ENCODE measurements around the gene OTUD5. TPM values are rescaled to one million over a fixed set of nuclear protein-coding genes. Genes with fewer than 3 reads are reported as not detected.

Gene OTUD5
- total and polyA plus RNA-seq, 4 donors = 26.4 to 50.6 (median 42.4) TPM

DNA sequence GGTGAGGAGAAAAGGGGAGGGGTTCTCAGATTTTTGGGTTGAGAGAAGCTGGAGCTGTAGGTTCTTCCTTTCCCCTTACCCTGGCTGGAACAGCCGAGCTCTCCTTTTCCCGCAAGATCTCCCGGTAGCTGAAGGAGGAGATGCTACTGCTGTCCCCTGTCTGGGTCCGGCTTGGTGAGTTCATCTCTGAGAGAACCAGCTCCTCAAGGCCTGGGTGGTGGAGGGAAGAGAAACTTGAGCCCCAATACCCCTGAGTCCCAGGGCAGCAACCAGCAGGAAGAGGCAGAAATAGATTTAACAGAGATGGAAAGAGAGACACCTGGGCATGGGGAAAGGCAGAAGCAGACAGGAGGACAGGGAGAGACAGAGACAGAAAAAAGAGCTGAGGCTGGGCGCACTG, 20.8 kb upstream of the OTUD5 start:
- H3K36me3 ChIP-seq (ENCODE audit: control insufficient read depth in 1 of 2, insufficient read depth in 2 of 2, low read length in 1 of 2) = peaks cover 0 to 7% of the 10 kb centered on the region in 2 donors
- intact Hi-C loops (cut with DNase I) = no loop called here

GRCh38 chrX:48976086-48976485, 18.7 kb upstream of the OTUD5 start:
- no peaks in the 10 kb centered on the region for H3K4me1 ChIP-seq (ENCODE audit: control insufficient read depth in 1 of 2, insufficient read depth in 2 of 2, low read length in 2 of 2)
- no peaks in the 10 kb centered on the region for H3K36me3 ChIP-seq (ENCODE audit: control insufficient read depth in 1 of 2, insufficient read depth in 2 of 2, low read length in 1 of 2)
- intact Hi-C loops (cut with DNase I) = no loop called here
- no peaks in the 10 kb centered on the region for H3K27me3 ChIP-seq (ENCODE audit: control insufficient read depth in 1 of 2, insufficient read depth in 2 of 2, low read length in 1 of 2)
- no peak for DNase-seq
- WGBS, 2 donors = 68 to 73% methylated on average over 6 of the region's 6 CpGs
- no peaks in the 10 kb centered on the region for H3K9me3 ChIP-seq (ENCODE audit: control insufficient read depth, low read length)
- no peak for ATAC-seq (ENCODE audit: low FRiP score)
- no peak overlapping the region for H3K4me3 ChIP-seq (ENCODE audit: low read length in 2 of 2)
- H3K27ac ChIP-seq (ENCODE audit: low read depth in 1 of 2, low read length in 2 of 2) = no peak overlapping the region

More for the DNA sequence above, 20.8 kb upstream of the OTUD5 start:
- no peak overlapping the region for H3K4me3 ChIP-seq (ENCODE audit: low read length in 2 of 2)
- DNase-seq (no peak), ATAC-seq (ENCODE audit: low FRiP score) (no peak)
- H3K4me1 ChIP-seq (ENCODE audit: control insufficient read depth in 1 of 2, insufficient read depth in 2 of 2, low read length in 2 of 2) = no peaks in the 10 kb centered on the region
- H3K27ac ChIP-seq (ENCODE audit: low read depth in 1 of 2, low read length in 2 of 2) = no peak overlapping the region
- H3K9me3 ChIP-seq (ENCODE audit: control insufficient read depth, low read length) = no peaks in the 10 kb centered on the region
- H3K27me3 ChIP-seq (ENCODE audit: control insufficient read depth in 1 of 2, insufficient read depth in 2 of 2, low read length in 1 of 2) = no peaks in the 10 kb centered on the region
- whole genome bisulfite sequencing, 2 donors = 91 to 93% methylated on average over 5 of the region's 5 CpGs

- no peak for DNase-seq
- no peaks in the 10 kb centered on the region for H3K36me3 ChIP-seq (ENCODE audit: control insufficient read depth in 1 of 2, insufficient read depth in 2 of 2, low read length in 1 of 2)
- 89 to 92% methylated on average over 3 to 5 of the region's 5 CpGs for WGBS, 2 donors
- intact Hi-C loops (cut with DNase I) = no loop called here
- H3K27me3 ChIP-seq (ENCODE audit: control insufficient read depth in 1 of 2, insufficient read depth in 2 of 2, low read length in 1 of 2) = no peaks in the 10 kb centered on the region
- ATAC-seq (ENCODE audit: low FRiP score) = no peak
- no peak overlapping the region for H3K27ac ChIP-seq (ENCODE audit: low read depth in 1 of 2, low read length in 2 of 2)
- H3K9me3 ChIP-seq (ENCODE audit: control insufficient read depth, low read length) = no peaks in the 10 kb centered on the region
- no peak overlapping the region for H3K4me3 ChIP-seq (ENCODE audit: low read length in 2 of 2)
- no peaks in the 10 kb centered on the region for H3K4me1 ChIP-seq (ENCODE audit: control insufficient read depth in 1 of 2, insufficient read depth in 2 of 2, low read length in 2 of 2)
Measured at GRCh38 chrX:48975541-48975940, 18.1 kb upstream of the OTUD5 start.

DNA sequence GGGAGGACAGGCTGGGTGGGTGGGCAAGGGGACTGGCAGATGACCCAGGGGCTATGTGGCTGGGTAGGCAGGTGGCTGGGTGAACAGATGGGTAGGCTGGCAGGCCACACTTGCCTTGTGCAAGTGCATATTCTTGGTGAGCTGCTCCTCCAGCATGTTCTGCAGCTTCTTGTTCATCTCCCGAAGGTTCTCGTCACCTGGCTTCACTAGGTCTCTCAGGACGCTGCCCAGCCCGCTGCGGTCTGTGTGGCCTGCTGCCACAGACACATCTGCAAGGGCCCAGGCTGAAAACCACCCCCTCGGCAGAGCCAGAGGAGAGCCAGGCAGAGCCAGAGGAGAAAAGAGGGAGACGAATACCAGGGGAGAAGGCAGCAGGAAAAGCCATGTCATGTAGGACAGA, 17.6 kb upstream of the OTUD5 start:
- no peaks in the 10 kb centered on the region for H3K36me3 ChIP-seq (ENCODE audit: control insufficient read depth in 1 of 2, insufficient read depth in 2 of 2, low read length in 1 of 2)
- no peak overlapping the region for H3K27ac ChIP-seq (ENCODE audit: low read depth in 1 of 2, low read length in 2 of 2)
- no peaks in the 10 kb centered on the region for H3K9me3 ChIP-seq (ENCODE audit: control insufficient read depth, low read length)
- H3K27me3 ChIP-seq (ENCODE audit: control insufficient read depth in 1 of 2, insufficient read depth in 2 of 2, low read length in 1 of 2) = no peaks in the 10 kb centered on the region
- intact Hi-C loops (cut with DNase I) = no loop called here
- ATAC-seq (ENCODE audit: low FRiP score) (no peak), DNase-seq (no peak)
- 84 to 87% methylated on average over 7 of the region's 7 CpGs for WGBS, 2 donors
- no peak overlapping the region for H3K4me3 ChIP-seq (ENCODE audit: low read length in 2 of 2)
- no peaks in the 10 kb centered on the region for H3K4me1 ChIP-seq (ENCODE audit: control insufficient read depth in 1 of 2, insufficient read depth in 2 of 2, low read length in 2 of 2)

DNA sequence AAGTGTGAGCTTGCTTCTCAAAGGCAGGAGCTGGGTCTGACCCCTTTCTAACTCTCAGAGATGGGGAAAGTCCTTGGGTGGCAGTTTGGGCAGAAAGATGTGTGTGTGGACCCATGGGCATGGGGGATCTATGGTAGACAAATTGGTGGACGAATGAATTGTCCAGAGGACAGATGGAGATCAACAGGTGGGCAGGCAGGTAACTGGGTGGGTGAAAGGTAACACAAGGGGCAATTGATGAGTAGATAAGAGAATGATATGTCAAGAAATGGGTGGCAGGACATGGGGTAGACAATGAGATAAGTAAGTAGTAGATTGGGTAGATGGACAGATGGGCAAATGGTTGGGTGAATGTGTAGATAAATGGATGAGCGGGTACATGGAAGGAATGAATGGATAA, 17.2 kb upstream of the OTUD5 start:
- 69 to 93% methylated on average over 2 of the region's 2 CpGs for whole genome bisulfite sequencing, 2 donors
- Histone ChIP-seq H3K27me3 (ENCODE audit: control insufficient read depth in 1 of 2, insufficient read depth in 2 of 2, low read length in 1 of 2) (no peaks in the 10 kb centered on the region), H3K36me3 (ENCODE audit: control insufficient read depth in 1 of 2, insufficient read depth in 2 of 2, low read length in 1 of 2) (no peaks in the 10 kb centered on the region), H3K4me1 (ENCODE audit: control insufficient read depth in 1 of 2, insufficient read depth in 2 of 2, low read length in 2 of 2) (no peaks in the 10 kb centered on the region), H3K9me3 (ENCODE audit: control insufficient read depth, low read length) (no peaks in the 10 kb centered on the region), H3K27ac (ENCODE audit: low read depth in 1 of 2, low read length in 2 of 2) (no peak overlapping the region), H3K4me3 (ENCODE audit: low read length in 2 of 2) (no peak overlapping the region)
- no peak for ATAC-seq (ENCODE audit: low FRiP score)
- intact Hi-C loops (cut with DNase I) = no loop called here
- DNase-seq = no peak

- WGBS, 2 donors = 67 to 81% methylated on average over 3 of the region's 3 CpGs
- Histone ChIP-seq H3K4me1 (ENCODE audit: control insufficient read depth in 1 of 2, insufficient read depth in 2 of 2, low read length in 2 of 2) (no peaks in the 10 kb centered on the region), H3K27ac (ENCODE audit: low read depth in 1 of 2, low read length in 2 of 2) (no peak overlapping the region), H3K9me3 (ENCODE audit: control insufficient read depth, low read length) (no peaks in the 10 kb centered on the region), H3K4me3 (ENCODE audit: low read length in 2 of 2) (no peak overlapping the region), H3K36me3 (ENCODE audit: control insufficient read depth in 1 of 2, insufficient read depth in 2 of 2, low read length in 1 of 2) (no peaks in the 10 kb centered on the region), H3K27me3 (ENCODE audit: control insufficient read depth in 1 of 2, insufficient read depth in 2 of 2, low read length in 1 of 2) (no peaks in the 10 kb centered on the region)
- intact Hi-C loops (cut with DNase I) = no loop called here
- DNase-seq = no peak
- no peak for ATAC-seq (ENCODE audit: low FRiP score)
Measured at GRCh38 chrX:48974033-48974432, 16.6 kb upstream of the OTUD5 start.

DNA sequence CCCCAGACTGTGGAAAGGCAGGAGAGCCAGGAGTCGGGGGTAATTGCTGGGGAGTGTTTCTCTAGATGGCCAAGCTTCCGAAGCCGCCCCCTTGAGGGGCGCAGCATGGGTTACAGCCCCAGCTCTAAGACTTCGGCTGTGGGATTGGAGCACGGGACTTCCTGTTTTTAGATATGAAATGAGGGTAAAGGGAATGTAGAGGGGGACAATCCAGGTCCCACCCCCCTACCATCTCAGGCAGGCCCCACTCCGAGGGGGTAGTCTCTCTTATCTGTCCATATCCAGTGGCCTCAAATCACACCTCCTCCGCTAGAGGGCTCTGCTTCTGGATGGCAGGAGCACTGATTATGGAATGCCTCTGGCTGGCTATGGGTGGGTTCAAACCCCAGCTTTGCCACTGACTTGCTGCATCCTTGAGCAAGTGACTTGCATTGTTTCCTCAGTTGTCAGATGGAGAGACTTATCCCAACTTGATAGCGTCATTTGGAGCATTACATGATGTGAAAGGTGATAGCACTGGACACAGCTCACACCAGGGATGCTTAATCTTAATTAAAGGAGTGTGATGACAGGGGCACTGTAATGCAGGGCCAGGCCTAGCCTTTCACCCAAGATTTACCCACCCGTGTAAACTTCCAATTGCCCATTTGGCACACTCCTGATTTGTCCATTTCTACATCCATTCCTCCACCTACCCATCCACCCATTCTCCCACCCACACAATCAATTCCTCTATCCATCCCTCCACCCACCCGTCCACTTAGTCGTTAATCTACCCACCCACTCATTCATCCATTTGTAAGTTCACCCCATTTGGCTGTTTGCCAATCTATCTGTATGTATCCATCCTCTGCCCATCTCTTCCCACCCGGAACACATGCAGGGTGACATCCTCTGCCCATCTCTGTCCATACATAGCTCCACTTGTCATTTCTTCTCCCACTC, 15.1 kb upstream of the OTUD5 start:
- peak; percentile 51 for ATAC-seq (ENCODE audit: low FRiP score)
- H3K4me3 ChIP-seq (ENCODE audit: low read length in 2 of 2) = no peak overlapping the region
- no peaks in the 10 kb centered on the region for H3K4me1 ChIP-seq (ENCODE audit: control insufficient read depth in 1 of 2, insufficient read depth in 2 of 2, low read length in 2 of 2)
- no peaks in the 10 kb centered on the region for H3K9me3 ChIP-seq (ENCODE audit: control insufficient read depth, low read length)
- WGBS, 2 donors = 23 to 42% methylated on average over 13 of the region's 13 CpGs
- H3K36me3 ChIP-seq (ENCODE audit: control insufficient read depth in 1 of 2, insufficient read depth in 2 of 2, low read length in 1 of 2) = no peaks in the 10 kb centered on the region
- H3K27ac ChIP-seq (ENCODE audit: low read depth in 1 of 2, low read length in 2 of 2) = peak overlapping the region in 1 of 2 donors; percentile 38
- DNase-seq = peak in 1 of 2 donors; percentile 61
- intact Hi-C loops (cut with DNase I) = loop anchor here in 1 of 2 donors (2.0 kb wide), 1 partner anchor 68 kb away; no protein-coding TSS in a partner anchor
- H3K27me3 ChIP-seq (ENCODE audit: control insufficient read depth in 1 of 2, insufficient read depth in 2 of 2, low read length in 1 of 2) = no peaks in the 10 kb centered on the region

DNA sequence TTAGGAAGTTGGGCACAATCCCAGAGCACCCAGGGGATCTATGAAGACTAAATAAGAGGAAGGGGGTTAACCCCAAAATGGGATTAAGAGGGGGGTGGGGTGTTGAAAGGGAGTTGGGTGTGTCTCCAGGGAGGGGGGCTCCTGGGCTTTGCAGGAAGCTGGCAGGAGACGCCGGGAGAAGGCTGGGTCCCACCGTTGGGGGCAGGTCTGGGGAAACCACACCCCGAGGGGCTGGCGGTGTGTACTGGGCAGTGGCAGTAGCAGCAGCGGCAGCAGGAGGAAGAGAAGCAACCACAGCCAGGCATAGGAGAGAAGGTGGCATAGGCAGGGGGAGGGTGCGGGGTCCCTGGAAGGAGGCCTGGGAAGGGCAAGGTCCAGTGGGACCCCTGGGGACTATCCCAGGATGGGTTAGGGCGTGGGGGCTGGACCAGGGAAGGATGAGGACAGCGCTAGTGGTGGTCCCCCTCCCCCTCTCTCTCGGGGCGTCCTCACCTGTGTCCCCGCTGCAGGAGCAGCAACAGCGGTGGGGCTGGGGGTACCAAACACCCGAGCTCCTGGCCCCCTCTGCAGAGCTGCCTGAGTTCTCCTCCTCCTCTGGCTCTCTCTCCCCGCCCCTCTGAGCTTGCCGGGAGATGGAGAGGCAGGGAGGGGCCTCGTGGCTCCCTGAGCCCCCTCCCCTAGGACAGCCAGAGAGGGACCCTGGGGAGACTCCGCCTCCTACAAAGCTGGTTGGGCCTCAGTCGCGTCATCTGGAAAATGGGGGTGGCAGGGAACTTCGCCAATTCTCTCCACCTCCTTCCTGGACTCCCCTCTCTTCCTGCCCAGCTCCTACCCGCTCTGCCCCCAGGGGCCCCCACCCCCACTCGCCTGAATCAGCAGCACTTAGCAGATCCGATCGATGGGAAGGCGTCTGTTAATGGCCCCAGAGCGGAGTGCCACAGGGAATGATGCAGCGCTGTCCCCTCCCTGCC, 14.1 kb upstream of the OTUD5 start, which contains the start of gene KCND1:
Gene KCND1 (minus strand): TSS at position 596 of the 971 bp plus-strand sequence. CDS start 1,573 bp downstream, outside the sequence.
- Histone ChIP-seq H3K9me3 (ENCODE audit: control insufficient read depth, low read length) (no peaks in the 10 kb centered on the region), H3K36me3 (ENCODE audit: control insufficient read depth in 1 of 2, insufficient read depth in 2 of 2, low read length in 1 of 2) (no peaks in the 10 kb centered on the region), H3K27me3 (ENCODE audit: control insufficient read depth in 1 of 2, insufficient read depth in 2 of 2, low read length in 1 of 2) (no peaks in the 10 kb centered on the region), H3K27ac (ENCODE audit: low read depth in 1 of 2, low read length in 2 of 2) (peak within 1 kb of the TSS in 1 of 2 donors; percentile 38), H3K4me1 (ENCODE audit: control insufficient read depth in 1 of 2, insufficient read depth in 2 of 2, low read length in 2 of 2) (no peaks in the 10 kb centered on the region), H3K4me3 (ENCODE audit: low read length in 2 of 2) (no peak within 1 kb of the TSS)
- peak; percentile 65 to 81 for DNase-seq
- ATAC-seq (ENCODE audit: low FRiP score) = peak; percentile 67
- WGBS, 2 donors = 0 to 24% methylated on average over 21 to 28 of the region's 28 CpGs
- intact Hi-C loops (cut with DNase I) = loop anchor here in 1 of 2 donors (2.0 kb wide), 1 partner anchor 69 kb away; no protein-coding TSS in a partner anchor

All from aorta (tissue), 5 donors.